SW480 (cell line): Measurements from ENCODE around the gene PSG11.
"Not testable (repeated sequence)": the region's sequence is repeated elsewhere in the genome, so short reads cannot be mapped to it uniquely, and the experiment has no call there.

Experiments used
- DNase-seq: peaks from one replicate; pipeline ENCODE4 v3.0.0-alpha.2; 2016; ENCODE audit warnings: low spot score

The PSG11 gene

GRCh38 chr19:43026369-43026768 is at the start of gene PSG11:
PSG11 (minus strand) TSS chr19:43026469; CDS start chr19:43026372, 97 bp downstream.
- not testable (repeated sequence) for DNase-seq

- not testable (repeated sequence) for DNase-seq
Observed at GRCh38 chr19:43062418-43062817, 36.1 kb upstream of the PSG11 start.

GRCh38 chr19:43061326-43061725 is 35.1 kb upstream of the PSG11 start:
- DNase-seq: not testable (repeated sequence)

- peak; percentile 40 for DNase-seq
Observed at GRCh38 chr19:43060254-43060653, 34.0 kb upstream of the PSG11 start.

GRCh38 chr19:43059482-43059881 is 33.2 kb upstream of the PSG11 start:
- DNase-seq: peak; percentile 11

- peak; percentile 38 for DNase-seq
Observed at GRCh38 chr19:43058440-43058839, 32.2 kb upstream of the PSG11 start.

- DNase-seq: not testable (repeated sequence)
Observed at GRCh38 chr19:43047966-43048365, 21.7 kb upstream of the PSG11 start.

- DNase-seq: not testable (repeated sequence)
Observed at GRCh38 chr19:43046578-43046977, 20.3 kb upstream of the PSG11 start.

GRCh38 chr19:43043492-43044180 is 17.4 kb upstream of the PSG11 start:
- not testable (repeated sequence) for DNase-seq

GRCh38 chr19:43031645-43032044 is 5.4 kb upstream of the PSG11 start:
- not testable (repeated sequence) for DNase-seq

GRCh38 chr19:43028866-43029265 is 2.6 kb upstream of the PSG11 start:
- peak; percentile 16 for DNase-seq

GRCh38 chr19:43027985-43028384 is 1.7 kb upstream of the PSG11 start:
- not testable (repeated sequence) for DNase-seq

GRCh38 chr19:43027061-43027460 is 792 bp upstream of the PSG11 start:
- peak; percentile 94 for DNase-seq

GRCh38 chr19:43022098-43022497 is 4.2 kb downstream of the PSG11 start:
- DNase-seq: peak; percentile 74

GRCh38 chr19:43021629-43022028 is 4.6 kb downstream of the PSG11 start:
- peak; percentile 55 for DNase-seq

GRCh38 chr19:43019588-43019987 is 6.7 kb downstream of the PSG11 start:
- peak; percentile 71 for DNase-seq

GRCh38 chr19:43005841-43006240 is 20.4 kb downstream of the PSG11 start:
- DNase-seq: not testable (repeated sequence)

- DNase-seq: not testable (repeated sequence)
Observed at GRCh38 chr19:43004846-43005245, 21.4 kb downstream of the PSG11 start.

- DNase-seq: not testable (repeated sequence)
Observed at GRCh38 chr19:43003634-43004033, 22.6 kb downstream of the PSG11 start.

- DNase-seq: peak; percentile 41
Observed at GRCh38 chr19:43002948-43003347, 23.3 kb downstream of the PSG11 start.

GRCh38 chr19:42996161-42996560 is 30.1 kb downstream of the PSG11 start:
- DNase-seq: not testable (repeated sequence)

GRCh38 chr19:42992029-42992604 is 34.2 kb downstream of the PSG11 start:
- DNase-seq: not testable (repeated sequence)

GRCh38 chr19:42989851-42990250 is 36.4 kb downstream of the PSG11 start:
- DNase-seq: no peak

GRCh38 chr19:42989186-42989585 is 37.1 kb downstream of the PSG11 start:
- not testable (repeated sequence) for DNase-seq
